ENCODE data around the gene OR4C45. TPM values are rescaled to one million over a fixed set of nuclear protein-coding genes. Genes with fewer than 3 reads are reported as not detected.
"Not testable (repeated sequence)": the region's sequence is repeated elsewhere in the genome, so short reads cannot be mapped to it uniquely, and the experiment has no call there.

OR4C45 gene
- total RNA-seq, 1 donor from 2014 or later, result not detected

DNA sequence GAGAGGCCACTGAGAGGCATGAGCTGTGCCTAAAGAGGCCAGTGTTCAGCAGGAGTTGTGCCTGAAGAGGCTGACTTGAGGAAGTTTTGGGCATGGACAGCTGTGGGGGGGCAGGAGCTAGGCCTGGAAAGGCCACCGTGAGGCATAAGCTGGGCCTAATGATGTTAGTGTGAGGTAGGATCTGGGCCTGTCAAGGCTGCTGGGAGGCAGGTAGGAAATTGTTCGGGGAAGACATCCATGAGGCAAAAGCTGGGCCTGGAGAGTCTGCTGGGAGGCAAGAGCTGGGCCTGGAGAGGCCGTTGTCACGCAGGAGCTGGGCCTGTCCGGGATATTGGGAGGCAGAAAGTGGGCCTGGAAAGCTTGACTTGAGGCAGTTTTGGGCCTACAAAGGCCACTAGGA is 44.9 kb downstream of the OR4C45 start:
- no peaks in the 10 kb centered on the region for H3K27me3 Mint-ChIP-seq
- H3K4me1 Mint-ChIP-seq, result no peaks in the 10 kb centered on the region
- intact Hi-C loops (cut with micrococcal nuclease), result no loop called here
- no peak for DNase-seq
- no peak overlapping the region for H3K27ac Mint-ChIP-seq
- no peak overlapping the region for H3K4me3 Mint-ChIP-seq
- H3K9me3 Mint-ChIP-seq, result peaks cover 36% of the 10 kb centered on the region
- no peaks in the 10 kb centered on the region for H3K36me3 Mint-ChIP-seq (ENCODE audit: low read depth)

DNA sequence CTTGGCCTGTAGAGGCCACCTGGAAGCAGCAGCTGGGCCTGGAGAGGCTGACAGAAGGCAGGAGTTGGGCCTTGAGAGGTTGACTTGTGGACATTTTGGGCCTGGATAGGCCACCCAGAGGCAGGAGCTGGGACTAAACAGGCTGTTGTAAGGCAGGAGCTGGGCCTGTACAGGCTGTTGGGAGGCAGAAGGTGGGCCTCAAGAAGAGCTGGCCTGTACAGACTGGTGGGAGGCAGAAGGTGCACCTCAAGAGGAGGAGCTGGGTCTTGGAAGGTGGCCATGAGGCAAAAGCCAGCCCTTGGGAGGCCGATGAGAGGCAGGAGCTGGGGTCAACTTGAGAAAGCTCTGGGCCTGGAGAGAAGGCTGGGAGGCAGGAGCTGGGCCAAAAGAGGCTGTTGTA is 45.3 kb downstream of the OR4C45 start:
- Mint-ChIP-seq H3K27me3 (no peaks in the 10 kb centered on the region), H3K4me3 (no peak overlapping the region), H3K4me1 (no peaks in the 10 kb centered on the region), H3K36me3 (ENCODE audit: low read depth) (no peaks in the 10 kb centered on the region), H3K27ac (no peak overlapping the region), H3K9me3 (peaks cover 36% of the 10 kb centered on the region)
- intact Hi-C loops (cut with micrococcal nuclease), result no loop called here
- DNase-seq, result no peak

DNA sequence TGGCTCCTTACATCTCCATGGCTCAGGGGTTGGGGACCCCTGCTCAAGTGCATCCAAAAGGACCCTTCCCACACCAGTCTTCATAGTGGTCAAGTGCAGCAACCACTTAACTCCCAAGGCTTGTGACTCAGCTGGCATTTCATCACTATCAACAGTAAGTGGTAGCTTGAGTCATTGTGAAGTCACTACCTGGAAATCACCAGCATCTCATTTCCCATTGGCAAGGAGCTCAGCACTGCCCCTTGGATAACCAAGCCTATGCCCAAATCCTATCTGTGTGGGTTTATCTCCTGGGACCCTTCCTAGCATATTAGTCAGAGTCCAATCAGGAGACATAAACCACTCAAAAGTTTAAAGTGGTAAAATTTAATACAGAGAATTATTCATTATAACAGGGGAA is 46.3 kb downstream of the OR4C45 start:
- H3K9me3 Mint-ChIP-seq, result peaks cover 30% of the 10 kb centered on the region
- H3K4me3 Mint-ChIP-seq; DNase-seq; H3K27me3 Mint-ChIP-seq; H3K36me3 Mint-ChIP-seq (ENCODE audit: low read depth); intact Hi-C loops (cut with micrococcal nuclease); H3K27ac Mint-ChIP-seq; H3K4me1 Mint-ChIP-seq: not testable (repeated sequence)

DNA sequence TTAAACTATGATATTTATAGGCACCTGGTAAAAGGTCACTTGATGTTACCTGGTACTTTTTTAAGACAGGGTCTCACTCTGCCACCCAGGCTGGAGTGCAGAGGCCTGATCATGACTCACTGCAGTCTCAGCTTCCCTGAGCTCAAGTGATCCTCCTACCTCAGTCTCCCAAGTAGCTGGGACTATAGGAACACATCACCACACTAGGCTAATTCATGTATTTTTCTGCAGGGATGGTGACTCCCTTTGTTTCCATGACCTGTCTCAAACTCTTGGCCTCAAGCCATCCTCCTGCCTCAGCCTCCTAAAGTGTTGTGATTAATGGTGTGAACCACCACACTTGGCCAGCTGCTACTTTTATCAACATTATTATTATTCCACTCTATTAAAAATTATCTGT is 47.6 kb downstream of the OR4C45 start:
- Mint-ChIP-seq H3K9me3 (peaks cover 21% of the 10 kb centered on the region), H3K36me3 (ENCODE audit: low read depth) (no peaks in the 10 kb centered on the region), H3K4me1 (no peaks in the 10 kb centered on the region), H3K4me3 (no peak overlapping the region), H3K27me3 (no peaks in the 10 kb centered on the region), H3K27ac (no peak overlapping the region)
- intact Hi-C loops (cut with micrococcal nuclease), result no loop called here
- no peak for DNase-seq

Other genes starting within 250 kb of the OR4C45 start
- not detected in 2 replicates for gene OR4C13, start 80.5 kb upstream of the OR4C45 start, total RNA-seq
- gene OR4C12, start 50.3 kb upstream of the OR4C45 start, total RNA-seq, result not detected in 2 replicates